Measurements from ENCODE around the gene TMIE.

TMIE gene
- 0.95 to 3.0 (median 2.3) reads per million in 3 experiments for total RNA-seq

GRCh38 chr3:46701181-46701939, at the start of gene TMIE:
Gene TMIE (plus strand): TSS chr3:46701392. CDS start chr3:46701488, 96 bp downstream.
- DNase-seq = no peak

DNA sequence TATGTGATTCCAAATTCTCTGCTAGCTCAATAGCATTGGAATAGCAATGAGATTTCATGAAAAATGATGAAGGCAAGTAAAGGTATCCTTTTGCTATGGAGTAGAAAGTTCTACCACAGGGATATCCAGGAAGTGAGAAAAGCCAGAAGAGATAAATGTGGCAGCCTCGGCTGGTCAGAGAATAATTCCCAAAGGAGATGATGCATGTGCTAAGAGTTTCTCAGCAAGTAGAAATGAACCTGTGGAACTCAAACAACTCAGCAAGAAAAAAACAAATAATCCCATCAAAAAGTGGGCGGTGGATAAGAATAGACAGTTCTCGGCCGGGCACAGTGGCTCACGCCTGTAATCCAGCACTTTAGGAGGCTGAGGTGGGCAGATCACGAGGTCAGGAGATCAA, 45.9 kb upstream of the TMIE start:
- DNase-seq = no peak

- DNase-seq = no peak
Observed at GRCh38 chr3:46656778-46657556, 44.2 kb upstream of the TMIE start.

- no peak for DNase-seq
Observed at GRCh38 chr3:46659285-46659684, 41.9 kb upstream of the TMIE start.

DNA sequence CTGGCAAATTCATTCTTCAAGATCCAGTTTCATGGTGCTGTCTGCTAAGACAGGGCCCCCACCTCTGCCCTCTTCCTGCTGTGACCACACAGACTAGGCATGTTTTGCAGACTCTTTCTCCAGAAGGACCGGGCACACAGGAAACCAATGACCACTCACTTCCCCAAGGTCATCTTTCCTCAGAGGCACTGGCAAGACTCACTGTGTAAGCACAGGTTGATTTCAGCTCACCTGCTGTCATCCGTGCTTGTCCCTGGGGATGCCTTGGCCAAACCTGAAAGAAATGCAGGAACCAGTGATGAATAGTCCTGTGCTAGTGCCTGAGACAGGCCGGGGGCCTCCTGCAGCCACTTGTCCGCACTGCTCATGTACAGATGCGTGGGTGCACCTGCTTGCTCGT, 41.2 kb upstream of the TMIE start:
- no peak for DNase-seq

GRCh38 chr3:46660543-46661523, 40.4 kb upstream of the TMIE start:
- no peak for DNase-seq

DNA sequence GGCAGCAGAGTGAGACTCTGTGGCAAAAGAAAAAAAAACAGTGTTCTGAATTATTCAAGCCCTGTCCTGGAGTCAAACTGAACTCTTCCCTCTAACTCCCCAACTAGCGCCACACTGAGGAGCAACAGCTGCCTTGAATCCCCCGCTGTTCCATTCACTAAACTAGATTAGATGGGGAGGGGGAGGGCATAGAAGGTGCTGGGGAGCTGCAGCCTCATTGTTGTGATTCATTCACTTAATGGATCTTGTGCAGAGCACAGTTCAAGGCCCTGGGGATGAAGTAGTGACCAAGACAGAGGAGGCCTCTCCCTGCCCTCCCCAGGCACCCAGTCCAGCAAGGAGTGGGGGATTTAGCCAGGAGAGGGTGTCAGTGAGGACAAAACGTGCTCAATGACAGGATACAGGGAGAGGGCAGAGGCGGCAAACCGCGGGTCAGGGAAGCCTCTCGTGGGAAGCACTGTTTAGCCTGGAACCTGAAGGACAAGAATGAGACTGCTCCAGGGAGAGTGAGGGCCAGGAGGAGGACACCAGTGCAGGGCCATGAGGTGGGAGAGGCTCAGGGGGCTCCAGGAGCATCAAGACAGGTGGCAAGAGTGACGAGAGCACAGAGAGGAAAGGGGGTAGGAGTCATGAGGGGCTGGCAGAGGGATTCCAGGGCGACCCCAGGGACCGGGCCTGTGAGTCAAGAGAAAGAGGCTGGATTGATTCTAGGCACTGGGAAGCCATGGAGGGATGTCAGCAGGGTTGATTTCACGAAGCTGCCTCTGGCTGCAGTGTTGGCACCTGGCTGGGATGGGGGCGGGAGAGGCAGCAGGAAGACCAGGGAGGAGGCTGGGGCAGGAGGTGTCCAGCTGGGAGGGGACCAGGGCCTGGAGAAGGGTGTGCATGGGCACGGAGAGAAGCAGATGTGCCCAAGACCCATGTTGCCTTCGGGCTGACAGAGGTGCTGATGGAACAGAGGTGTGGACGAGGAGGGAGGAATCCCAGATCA, 39.1 kb upstream of the TMIE start:
- no peak for DNase-seq

- no peak for DNase-seq
Observed at GRCh38 chr3:46662771-46663551, 38.2 kb upstream of the TMIE start.

DNA sequence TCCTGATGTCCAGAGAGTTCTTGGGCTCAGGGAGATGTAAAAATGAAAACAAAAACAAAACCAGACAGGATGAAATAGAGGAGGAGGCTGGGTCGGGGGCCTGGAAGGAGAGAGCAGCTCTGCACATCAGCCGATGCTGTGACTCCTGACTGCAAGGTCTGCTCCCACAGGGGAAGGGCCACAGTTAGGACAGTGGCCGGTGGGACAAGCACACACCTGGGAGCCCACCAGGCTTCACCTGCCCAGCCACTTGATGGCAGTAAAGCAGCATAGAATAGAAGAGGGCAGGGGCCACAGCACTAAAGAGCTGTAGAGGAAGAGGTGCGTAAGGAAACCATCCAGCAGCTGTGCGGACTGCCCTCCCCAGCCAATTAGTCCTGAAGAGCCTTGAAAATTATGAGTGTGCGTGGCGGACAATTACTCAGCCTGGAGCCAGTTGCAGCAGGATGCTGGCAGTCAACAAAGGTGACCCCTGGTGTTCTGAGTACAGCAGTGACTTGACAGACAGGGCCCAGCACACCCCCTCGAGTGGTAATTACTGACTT, 37.5 kb upstream of the TMIE start:
- DNase-seq = peak; percentile 7

GRCh38 chr3:46664188-46664970, 36.8 kb upstream of the TMIE start:
- DNase-seq = no peak

DNA sequence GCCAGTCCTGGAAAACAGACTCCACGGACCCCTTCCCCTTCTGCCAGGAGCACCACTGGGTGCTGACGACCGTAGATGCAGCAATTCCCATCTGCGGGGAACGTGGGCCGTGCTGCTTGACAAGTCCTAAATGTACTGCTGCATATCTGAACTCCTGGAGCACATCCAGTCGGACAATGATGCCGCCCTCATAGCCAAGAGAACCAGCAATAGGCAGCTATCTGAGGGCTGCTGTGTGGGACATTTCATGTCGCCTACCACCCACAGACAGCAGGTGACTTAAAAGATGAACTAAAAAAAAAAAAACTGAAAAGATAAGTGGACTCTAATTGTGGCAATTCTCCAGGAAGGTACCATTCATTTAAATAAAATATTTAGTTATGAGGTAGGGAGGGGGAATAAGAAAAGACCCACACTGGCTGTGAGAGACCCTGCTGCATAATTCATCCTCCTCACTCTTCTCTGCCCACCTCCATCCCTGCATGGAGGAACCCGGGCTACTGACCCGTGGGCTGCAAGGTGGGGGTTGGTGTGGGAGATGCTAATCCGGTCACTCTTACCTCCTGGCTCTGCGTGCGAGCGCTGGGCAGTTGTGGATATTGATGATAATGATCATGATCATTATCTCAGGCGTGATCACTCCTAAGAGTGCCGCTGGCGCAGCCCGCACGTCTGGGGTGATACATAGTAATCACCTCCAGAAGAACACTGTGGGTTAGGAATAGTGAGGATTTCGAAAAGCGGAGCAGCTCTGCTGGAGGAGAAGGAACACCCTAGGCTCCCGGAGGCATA, 36.0 kb upstream of the TMIE start:
- DNase-seq = no peak

- DNase-seq = no peak
Observed at GRCh38 chr3:46665763-46666452, 35.3 kb upstream of the TMIE start.

GRCh38 chr3:46666453-46666845, 34.7 kb upstream of the TMIE start:
- no peak for DNase-seq

DNA sequence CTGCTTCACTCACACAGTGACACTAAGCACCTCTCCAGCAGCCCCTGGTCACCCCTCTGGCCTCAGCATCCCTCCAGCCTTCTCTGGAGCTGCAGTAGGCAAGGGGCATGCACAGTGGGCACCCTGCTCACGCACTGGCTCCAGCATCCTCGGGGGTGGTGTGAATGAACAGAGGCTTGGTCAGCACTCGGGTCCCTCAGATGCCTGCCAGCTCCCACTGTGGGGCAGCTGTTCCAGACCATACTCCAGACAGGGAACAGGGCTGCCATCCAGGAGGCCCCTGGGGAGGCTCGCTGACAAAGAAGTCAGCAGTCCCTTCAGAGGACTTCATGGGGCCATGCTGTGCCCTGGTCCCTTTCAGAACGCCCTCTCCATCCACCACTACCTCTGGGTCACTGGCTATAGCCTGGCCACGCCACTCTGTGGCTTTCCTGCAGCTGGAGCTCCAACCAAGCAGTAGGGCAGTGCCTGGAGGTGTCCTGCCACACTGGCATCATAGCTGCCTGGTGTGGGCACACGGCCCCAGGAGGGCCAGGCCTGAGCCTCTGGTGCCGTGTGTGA, 34.1 kb upstream of the TMIE start:
- DNase-seq = no peak

GRCh38 chr3:46667657-46668056, 33.5 kb upstream of the TMIE start:
- DNase-seq = no peak

DNA sequence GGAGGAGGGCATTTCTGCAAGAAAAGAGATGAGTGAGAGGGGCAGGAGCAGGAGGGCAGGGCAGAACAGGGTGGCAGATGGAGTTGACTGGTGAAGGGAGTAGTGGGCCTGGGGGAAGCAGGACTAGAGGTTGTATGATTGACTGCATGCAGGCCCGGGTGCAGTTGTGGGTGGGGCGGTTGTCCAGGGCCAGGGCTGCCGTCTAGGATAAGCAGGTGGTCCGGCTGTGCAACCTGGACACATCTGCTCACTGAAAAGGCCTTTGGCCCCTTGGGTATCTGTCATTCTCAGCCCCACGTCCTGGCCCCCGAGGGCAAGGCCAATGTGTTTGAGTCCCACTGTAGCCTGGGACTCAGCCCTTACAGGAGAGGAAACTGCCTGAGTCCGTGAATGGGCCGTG, 33.1 kb upstream of the TMIE start:
- no peak for DNase-seq

- DNase-seq = no peak
Observed at GRCh38 chr3:46668591-46668990, 32.6 kb upstream of the TMIE start.
